22Rv1 (cell line): ENCODE results near the gene ZBTB20.

ENCODE experiments used
- CTCF ChIP-seq: fragments of 450-650 bp; IDR thresholded peaks from 2 replicates; pipeline ENCODE4 v1.5.1; 2017; ENCODE audit warnings: mild to moderate bottlenecking
- ZFX ChIP-seq: fragments of 450-650 bp; IDR thresholded peaks from 2 replicates; pipeline ENCODE4 v1.6.1; 2017; ENCODE audit warnings: antibody characterized with exemption, borderline replicate concordance

GRCh38 chr3:115022199-115022598 is 124.9 kb downstream of the ZBTB20 start:
- no peak for TF ChIP-seq CTCF
- no peak for TF ChIP-seq ZFX
